ENCODE measurements around the gene KLHDC1.

Gene KLHDC1

DNA sequence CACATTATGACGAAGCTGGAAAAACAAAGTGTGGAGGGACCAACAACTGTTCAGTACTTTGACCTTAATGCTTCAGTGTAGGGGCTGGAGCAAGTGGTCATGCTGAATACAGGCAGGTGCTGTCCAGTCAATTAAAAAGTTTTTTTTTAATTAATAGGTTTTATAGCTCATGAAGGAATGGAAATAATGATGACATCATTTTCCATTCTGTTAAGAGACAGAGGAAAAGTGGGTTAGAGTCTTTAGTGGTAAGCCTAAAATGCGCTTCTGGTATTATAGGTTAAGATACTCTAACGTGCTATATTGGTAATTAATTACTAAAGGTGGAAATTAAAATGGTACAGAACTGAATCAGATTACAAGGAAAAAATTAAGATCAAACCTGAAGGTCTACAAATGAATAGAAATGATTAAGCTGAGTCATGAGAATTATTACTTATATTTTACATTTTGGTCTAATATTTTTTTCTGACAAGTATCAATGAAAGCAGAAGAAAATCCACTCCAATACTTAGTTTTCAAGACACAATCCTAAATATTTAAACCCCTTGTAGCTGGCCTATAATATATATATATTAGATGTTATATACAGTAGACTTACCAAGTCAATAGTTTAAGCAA, 90.6 kb downstream of the KLHDC1 start:
- DNase-seq = no peak

DNA sequence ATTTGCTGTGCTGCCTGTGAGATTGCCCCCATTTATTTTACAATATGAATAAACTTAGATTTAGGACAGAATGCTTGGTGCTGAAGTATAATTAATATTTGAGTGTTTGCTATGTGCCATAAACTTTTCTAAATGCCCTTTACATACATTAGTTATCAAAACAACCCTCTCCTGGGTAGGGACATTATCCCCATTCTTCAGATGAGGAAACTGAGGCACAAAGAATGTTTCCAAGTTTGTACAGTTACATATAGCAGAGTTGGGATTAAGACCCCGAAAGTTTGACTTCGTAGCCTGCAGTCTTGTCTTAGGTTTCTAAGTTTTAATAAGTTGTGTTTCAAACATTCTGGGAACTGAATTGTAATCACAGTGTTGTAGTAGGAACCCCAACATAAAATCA, 93.4 kb downstream of the KLHDC1 start:
- DNase-seq = no peak

DNA sequence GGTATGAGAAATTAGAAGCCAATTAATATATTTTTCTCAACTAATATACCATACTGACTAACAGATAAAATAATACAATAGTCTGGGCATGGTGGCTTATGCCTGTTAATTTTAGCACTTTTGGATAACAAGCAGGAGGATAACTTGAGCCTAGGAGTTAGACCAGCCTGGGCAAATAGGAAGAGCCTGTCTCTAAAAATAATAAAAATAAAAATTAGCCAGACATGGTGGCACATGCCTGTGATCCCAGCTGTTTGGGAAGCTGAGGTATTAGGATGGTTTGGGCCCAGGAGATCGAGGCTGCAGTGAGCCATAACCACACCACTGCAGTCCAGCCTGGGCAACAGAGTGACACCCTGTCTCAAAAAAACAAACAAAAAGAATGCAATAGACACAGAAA, 99.7 kb downstream of the KLHDC1 start:
- no peak for DNase-seq

DNA sequence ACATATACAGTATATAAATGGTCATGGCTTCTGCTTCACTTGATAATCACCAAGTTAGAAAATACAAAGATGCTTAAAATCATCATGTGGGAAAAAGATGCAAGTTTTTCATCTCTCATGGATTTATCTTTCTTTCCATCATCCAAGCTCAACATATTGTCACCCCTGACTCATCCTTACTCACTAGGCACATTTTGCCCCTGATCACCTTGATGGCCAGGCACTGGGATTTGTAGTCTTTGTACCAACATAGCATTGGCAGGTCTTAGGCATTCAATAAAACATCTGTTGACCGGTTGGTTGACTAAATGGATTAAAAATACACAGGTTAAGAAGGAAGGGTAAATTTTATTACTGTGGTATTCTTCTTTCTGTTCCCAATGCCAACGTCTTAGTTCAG, 103.1 kb downstream of the KLHDC1 start:
- no peak for DNase-seq

Data from suppressor macrophage (primary cell).